Common myeloid progenitor, CD34-positive (primary cell): Measurements from ENCODE around the gene ABLIM2.

Experiments used
- CTCF ChIA-PET: fragments of 350-600 bp; sonication (Branson Sonifier 250); formaldehyde crosslinking; loops from one replicate; lab custom pipeline; 2021; ENCODE audit warnings: antibody characterized with exemption; lab: Charles Lee
- POLR2A ChIA-PET: fragments of 350-600 bp; sonication (Branson Sonifier 250); formaldehyde crosslinking; loops from one replicate; lab custom pipeline; 2021; ENCODE audit warnings: antibody characterized with exemption; lab: Charles Lee
- DNase-seq, 3 donors: peaks; one replicate each; pipeline versions ENCODE4 v3.0.0 to v3.0.0-alpha.2; 2013
- H3K27ac ChIP-seq, 2 experiments: 1 replicate in 1 of 2; 2 replicates in 1 of 2; pipeline ENCODE4 v1.7.0; 2013; ENCODE audit warnings: inconsistent platforms in 2 of 2, low read length in 2 of 2, mild to moderate bottlenecking in 2 of 2, low read depth in 1 of 2, moderate library complexity in 1 of 2; ENCODE audit not compliant: severe bottlenecking in 2 of 2, insufficient read depth in 1 of 2, poor library complexity in 1 of 2
- H3K27me3 ChIP-seq, 5 experiments: replicated peaks in 2 of 5; 1 replicate in 3 of 5; 2 replicates in 2 of 5; pipeline versions ENCODE4 v1.6.1 to v1.7.0; 2013; ENCODE audit warnings: low read length in 4 of 5, mild to moderate bottlenecking in 2 of 5, moderate library complexity in 2 of 5, inconsistent platforms in 1 of 5; ENCODE audit not compliant: insufficient read depth in 5 of 5, control insufficient read depth in 4 of 5
- H3K36me3 ChIP-seq, 4 experiments: 1 replicate in 2 of 4; 2 replicates in 2 of 4; pipeline versions ENCODE4 v1.6.1 to v1.7.0; 2013; ENCODE audit warnings: low read length in 3 of 4, control low read depth in 1 of 4, mild to moderate bottlenecking in 1 of 4; ENCODE audit not compliant: control insufficient read depth in 4 of 4, insufficient read depth in 4 of 4
- H3K4me1 ChIP-seq, 4 experiments: 1 replicate in 3 of 4; 2 replicates in 1 of 4; pipeline versions ENCODE4 v1.6.1 to v1.7.1; 2013; ENCODE audit warnings: low read length in 3 of 4, mild to moderate bottlenecking in 3 of 4, control low read depth in 1 of 4, inconsistent platforms in 1 of 4, moderate library complexity in 1 of 4; ENCODE audit not compliant: control insufficient read depth in 4 of 4, insufficient read depth in 4 of 4; ENCODE audit errors: control extremely low read depth in 1 of 4
- H3K4me3 ChIP-seq, 7 experiments: 1 replicate in 4 of 7; 2 replicates in 3 of 7; pipeline versions ENCODE4 v1.5.1 to v1.7.0; 2013; ENCODE audit warnings: mild to moderate bottlenecking in 7 of 7, low read length in 6 of 7, moderate library complexity in 6 of 7, inconsistent platforms in 2 of 7, low read depth in 2 of 7, control low read depth in 1 of 7; ENCODE audit not compliant: insufficient read depth in 4 of 7, control insufficient read depth in 1 of 7; ENCODE audit errors: extremely low read depth in 1 of 7
- H3K9me3 ChIP-seq, 5 experiments: 1 replicate in 4 of 5; 2 replicates in 1 of 5; pipeline versions ENCODE4 v1.6.1 to v1.7.1; 2013; ENCODE audit warnings: low read length in 4 of 5, mild to moderate bottlenecking in 2 of 5, inconsistent platforms in 1 of 5, low read depth in 1 of 5, moderate library complexity in 1 of 5; ENCODE audit not compliant: control insufficient read depth in 4 of 5, insufficient read depth in 2 of 5; ENCODE audit errors: control extremely low read depth in 1 of 5
- WGBS: methylation state at CpG from one replicate; pipeline ENCODE4 v1.1.5; 2013; ENCODE audit not compliant: insufficient coverage; 5-methylcytosine and 5-hydroxymethylcytosine counted together

The ABLIM2 gene

GRCh38 chr4:8185930-8186329 lies 27.3 kb upstream of the ABLIM2 start:
- peaks cover 0 to 31% (median 29%) of the 10 kb centered on the region in 4 experiments for H3K4me1 ChIP-seq
- DNase-seq, result no peak
- POLR2A ChIA-PET, result interaction anchor here (1.3 kb wide), 1 partner anchor 45 kb away, joined by 3 read pairs; no protein-coding TSS in a partner anchor
- H3K4me3 ChIP-seq, result no peak overlapping the region
- 88% methylated on average over 6 of the region's 9 CpGs for WGBS
- H3K27me3 ChIP-seq, result no peaks in the 10 kb centered on the region
- CTCF ChIA-PET, result interaction anchor here (1.2 to 2.3 kb wide), 3 partner anchors 10 to 217 kb away, joined by 3 to 16 read pairs (median 5); no protein-coding TSS in a partner anchor
- no peak overlapping the region for H3K27ac ChIP-seq
- no peaks in the 10 kb centered on the region for H3K9me3 ChIP-seq
- H3K36me3 ChIP-seq, result no peaks in the 10 kb centered on the region

- POLR2A ChIA-PET, result interaction anchor here (1.3 kb wide), 1 partner anchor 46 kb away, joined by 3 read pairs; no protein-coding TSS in a partner anchor
- no peaks in the 10 kb centered on the region for H3K9me3 ChIP-seq
- peaks cover 0 to 24% (median 23%) of the 10 kb centered on the region in 4 experiments for H3K4me1 ChIP-seq
- no peak overlapping the region for H3K27ac ChIP-seq
- CTCF ChIA-PET, result interaction anchor here (1.2 to 2.3 kb wide), 3 partner anchors 9 to 218 kb away, joined by 3 to 16 read pairs (median 5); no protein-coding TSS in a partner anchor
- WGBS, result 97% methylated on average over 8 of the region's 9 CpGs
- no peaks in the 10 kb centered on the region for H3K36me3 ChIP-seq
- no peak overlapping the region for H3K4me3 ChIP-seq
- no peaks in the 10 kb centered on the region for H3K27me3 ChIP-seq
- DNase-seq, result no peak
These were observed 26.7 kb upstream of the ABLIM2 start for GRCh38 chr4:8185295-8185694.

GRCh38 chr4:8184061-8184460 lies 25.4 kb upstream of the ABLIM2 start:
- POLR2A ChIA-PET, result no interaction called here
- CTCF ChIA-PET, result interaction anchor here (1.0 kb wide), 1 partner anchor 10 kb away, joined by 3 read pairs; no protein-coding TSS in a partner anchor
- no peaks in the 10 kb centered on the region for H3K27me3 ChIP-seq
- no peak overlapping the region for H3K27ac ChIP-seq
- H3K4me1 ChIP-seq, result peaks cover 0 to 12% (median 11%) of the 10 kb centered on the region in 4 experiments
- H3K4me3 ChIP-seq, result no peak overlapping the region
- no peaks in the 10 kb centered on the region for H3K36me3 ChIP-seq
- H3K9me3 ChIP-seq, result no peaks in the 10 kb centered on the region
- WGBS, result 98% methylated on average over 4 of the region's 4 CpGs
- DNase-seq, result no peak

GRCh38 chr4:8182858-8183725 lies 24.5 kb upstream of the ABLIM2 start:
- Histone ChIP-seq H3K27ac (no peak overlapping the region), H3K36me3 (no peaks in the 10 kb centered on the region), H3K4me1 (peaks cover 0 to 3% (median 2%) of the 10 kb centered on the region in 4 experiments), H3K9me3 (no peaks in the 10 kb centered on the region), H3K4me3 (no peak overlapping the region), H3K27me3 (no peaks in the 10 kb centered on the region)
- 94% methylated on average over 21 of the region's 25 CpGs for WGBS
- CTCF ChIA-PET, result interaction anchor here (2.0 kb wide), 1 partner anchor 11 kb away, joined by 14 read pairs; no protein-coding TSS in a partner anchor
- no peak for DNase-seq
- POLR2A ChIA-PET, result no interaction called here

- DNase-seq, result no peak
- H3K27me3 ChIP-seq, result no peaks in the 10 kb centered on the region
- H3K4me3 ChIP-seq, result no peak overlapping the region
- POLR2A ChIA-PET, result no interaction called here
- no peak overlapping the region for H3K27ac ChIP-seq
- H3K4me1 ChIP-seq, result peaks cover 0 to 9% (median 0%) of the 10 kb centered on the region in 4 experiments
- no peaks in the 10 kb centered on the region for H3K9me3 ChIP-seq
- WGBS, result 99% methylated on average over 11 of the region's 11 CpGs
- CTCF ChIA-PET, result interaction anchor here (1.3 to 2.0 kb wide), 2 partner anchors 11 to 59 kb away, joined by 4 to 14 read pairs; no protein-coding TSS in a partner anchor
- H3K36me3 ChIP-seq, result no peaks in the 10 kb centered on the region
These were observed 23.7 kb upstream of the ABLIM2 start for GRCh38 chr4:8182294-8182693.

- Histone ChIP-seq H3K27me3 (no peaks in the 10 kb centered on the region), H3K4me1 (peaks cover 0 to 13% (median 4%) of the 10 kb centered on the region in 4 experiments), H3K27ac (no peak overlapping the region), H3K4me3 (no peak overlapping the region), H3K9me3 (no peaks in the 10 kb centered on the region), H3K36me3 (no peaks in the 10 kb centered on the region)
- CTCF ChIA-PET, result interaction anchor here (1.3 to 2.0 kb wide), 2 partner anchors 12 to 59 kb away, joined by 4 to 14 read pairs; no protein-coding TSS in a partner anchor
- 98% methylated on average over 5 of the region's 7 CpGs for WGBS
- DNase-seq, result no peak
- POLR2A ChIA-PET, result no interaction called here
These were observed 23.2 kb upstream of the ABLIM2 start for GRCh38 chr4:8181844-8182243.
